Endothelial cell of umbilical vein (primary cell): ENCODE data around the gene EFHC1.

ENCODE experiments used
- EZH2 ChIP-seq: IDR thresholded peaks from 2 replicates; pipeline ENCODE4 v1.6.1; 2012; ENCODE audit warnings: borderline replicate concordance, low read depth, mild to moderate bottlenecking, moderate library complexity, low read length, inconsistent platforms; ENCODE audit not compliant: severe bottlenecking
- MAX ChIP-seq: IDR thresholded peaks from 2 replicates; pipeline ENCODE4 v1.6.1; 2011; ENCODE audit not compliant: insufficient read depth, insufficient read length
- POLR2A ChIP-seq: IDR thresholded peaks from 2 replicates; pipeline ENCODE4 v1.6.1; 2012; ENCODE audit warnings: low read depth, mild to moderate bottlenecking, control low read depth, low read length
- POLR2AphosphoS5 ChIP-seq: IDR thresholded peaks from 2 replicates; pipeline ENCODE4 v1.6.1; 2012; ENCODE audit warnings: low read depth, mild to moderate bottlenecking, control low read depth, low read length, moderate library complexity; ENCODE audit not compliant: insufficient read depth
- TF ChIP-seq, protein P1 (sequence below), 2 donors: IDR thresholded peaks; 1 replicate in 1 of 2; 2 replicates in 1 of 2; pipeline ENCODE4 v1.5.1; 2011; ENCODE audit warnings: low read length in 2 of 2, mild to moderate bottlenecking in 2 of 2, moderate library complexity in 2 of 2, control low read depth in 1 of 2, inconsistent platforms in 1 of 2, low read depth in 1 of 2; ENCODE audit not compliant: insufficient read depth in 1 of 2; ENCODE audit errors: extremely low read depth in 1 of 2

DNA sequence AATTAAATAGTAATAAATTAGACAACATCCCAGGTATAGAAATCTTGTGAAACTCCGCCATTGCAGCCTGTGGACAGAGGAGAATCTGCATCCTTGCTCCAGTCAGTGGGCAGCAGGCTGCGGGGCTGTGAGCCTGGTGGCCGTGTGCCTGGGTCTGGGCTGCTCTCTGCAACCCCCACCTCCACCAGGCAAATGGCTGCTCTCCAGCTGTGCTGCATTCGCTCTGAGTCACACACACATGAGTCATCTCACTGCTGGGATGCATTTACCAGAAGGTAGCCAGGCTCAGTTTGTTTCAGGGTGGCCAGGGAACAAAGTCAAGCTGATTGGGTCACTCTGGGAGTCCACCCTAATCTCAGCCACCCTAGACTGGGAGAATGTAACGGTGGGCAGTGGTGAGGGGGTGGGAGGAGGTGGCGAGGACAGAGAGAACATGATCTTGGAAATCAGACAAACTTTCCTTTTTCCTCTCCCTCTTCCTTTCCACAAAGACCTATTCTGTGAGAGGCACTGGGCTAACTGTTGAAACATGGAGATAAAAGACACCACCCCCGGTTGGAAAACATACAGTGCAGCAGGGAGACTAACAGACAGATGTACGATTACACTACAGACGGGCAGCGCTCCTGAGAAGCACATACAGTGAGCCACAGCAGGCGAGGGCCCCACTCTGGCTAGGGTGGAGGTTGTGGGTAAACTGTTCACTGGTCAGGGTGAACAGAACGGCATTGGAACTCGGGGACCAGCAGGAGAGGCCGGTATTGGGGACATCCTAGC lies 97.5 kb downstream of the EFHC1 start:
- TF ChIP-seq POLR2A = peak; percentile 27
- TF ChIP-seq, protein P1, sequence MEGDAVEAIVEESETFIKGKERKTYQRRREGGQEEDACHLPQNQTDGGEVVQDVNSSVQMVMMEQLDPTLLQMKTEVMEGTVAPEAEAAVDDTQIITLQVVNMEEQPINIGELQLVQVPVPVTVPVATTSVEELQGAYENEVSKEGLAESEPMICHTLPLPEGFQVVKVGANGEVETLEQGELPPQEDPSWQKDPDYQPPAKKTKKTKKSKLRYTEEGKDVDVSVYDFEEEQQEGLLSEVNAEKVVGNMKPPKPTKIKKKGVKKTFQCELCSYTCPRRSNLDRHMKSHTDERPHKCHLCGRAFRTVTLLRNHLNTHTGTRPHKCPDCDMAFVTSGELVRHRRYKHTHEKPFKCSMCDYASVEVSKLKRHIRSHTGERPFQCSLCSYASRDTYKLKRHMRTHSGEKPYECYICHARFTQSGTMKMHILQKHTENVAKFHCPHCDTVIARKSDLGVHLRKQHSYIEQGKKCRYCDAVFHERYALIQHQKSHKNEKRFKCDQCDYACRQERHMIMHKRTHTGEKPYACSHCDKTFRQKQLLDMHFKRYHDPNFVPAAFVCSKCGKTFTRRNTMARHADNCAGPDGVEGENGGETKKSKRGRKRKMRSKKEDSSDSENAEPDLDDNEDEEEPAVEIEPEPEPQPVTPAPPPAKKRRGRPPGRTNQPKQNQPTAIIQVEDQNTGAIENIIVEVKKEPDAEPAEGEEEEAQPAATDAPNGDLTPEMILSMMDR (IDR thresholded peaks at IDR 0.05; ENCODE audit: extremely low read depth in 1 of 2, insufficient read depth in 1 of 2, low read depth in 1 of 2, low read length in 2 of 2) = no peak
- TF ChIP-seq POLR2AphosphoS5 = peak; percentile 90
- TF ChIP-seq MAX = no peak
- TF ChIP-seq EZH2 = no peak
